HepG2 (cell line): ENCODE results near the gene TRPT1. TPM values are rescaled to one million over a fixed set of nuclear protein-coding genes. Genes with fewer than 3 reads are reported as not detected.

Source experiments
- FOXK1 ChIP-seq: sonication (generic); formaldehyde crosslinking; IDR thresholded peaks from 2 replicates; pipeline ENCODE4 v1.4.0; 2020; ENCODE audit warnings: low read depth, missing genetic modification reagents, borderline replicate concordance
- FOXM1 ChIP-seq: sonication (generic); formaldehyde crosslinking; IDR thresholded peaks from 2 replicates; pipeline ENCODE4 v1.5.0; 2020; ENCODE audit warnings: missing genetic modification reagents
- IRF2 ChIP-seq: IDR thresholded peaks from 2 replicates; pipeline ENCODE4 v1.6.1; 2018; ENCODE audit warnings: missing genetic modification reagents, missing compliant biosample characterization
- MED8 ChIP-seq: sonication (generic); formaldehyde crosslinking; IDR thresholded peaks from 2 replicates; pipeline ENCODE4 v1.8.1; 2023; ENCODE audit warnings: mild to moderate bottlenecking, missing genetic modification reagents; ENCODE audit not compliant: insufficient replicate concordance
- MTF2 ChIP-seq: sonication (generic); formaldehyde crosslinking; IDR thresholded peaks from 2 replicates; pipeline ENCODE4 v1.5.0; 2020; ENCODE audit warnings: missing genetic modification reagents, borderline replicate concordance
- MXI1 ChIP-seq: IDR thresholded peaks from 3 replicates; pipeline ENCODE4 v1.6.1; 2012; ENCODE audit warnings: low read depth, low read length, inconsistent platforms, borderline replicate concordance
- PHF21A ChIP-seq: sonication (generic); formaldehyde crosslinking; IDR thresholded peaks from 2 replicates; pipeline ENCODE4 v1.5.0; 2020; ENCODE audit warnings: mild to moderate bottlenecking, missing genetic modification reagents
- PITX1 ChIP-seq: sonication (generic); formaldehyde crosslinking; IDR thresholded peaks from 2 replicates; pipeline ENCODE4 v1.5.1; 2020; ENCODE audit warnings: mild to moderate bottlenecking, missing genetic modification reagents
- REL ChIP-seq: sonication (generic); formaldehyde crosslinking; conservative IDR thresholded peaks from 2 replicates; pipeline ENCODE4 v1.8.0; 2022; ENCODE audit warnings: mild to moderate bottlenecking, missing genetic modification reagents, moderate library complexity
- RXRA ChIP-seq: sonication (generic); formaldehyde crosslinking; IDR thresholded peaks from 2 replicates; pipeline ENCODE4 v1.5.1; 2020; ENCODE audit warnings: missing genetic modification reagents
- SMAD3 ChIP-seq: sonication (generic); formaldehyde crosslinking; IDR thresholded peaks from 2 replicates; pipeline ENCODE4 v1.4.0; 2020; ENCODE audit warnings: missing genetic modification reagents
- SRSF1 ChIP-seq: fragments of 200-400 bp; formaldehyde crosslinking; optimal IDR thresholded peaks from 2 replicates; pipeline ENCODE3; 2017; ENCODE audit warnings: mild to moderate bottlenecking, low read depth, low read length, moderate library complexity
- SSRP1 ChIP-seq: IDR thresholded peaks from 2 replicates; pipeline ENCODE4 v1.6.1; 2016; ENCODE audit warnings: control low read depth
- ZNF343 ChIP-seq: sonication (generic); formaldehyde crosslinking; IDR thresholded peaks from 2 replicates; pipeline ENCODE4 v1.4.0; 2020; ENCODE audit warnings: mild to moderate bottlenecking, missing genetic modification reagents
- ZNF501 ChIP-seq: sonication (generic); formaldehyde crosslinking; IDR thresholded peaks from 2 replicates; pipeline ENCODE4 v1.5.1; 2020; ENCODE audit warnings: mild to moderate bottlenecking, moderate library complexity, missing genetic modification reagents
- ZNF850 ChIP-seq: sonication (generic); formaldehyde crosslinking; conservative IDR thresholded peaks from 2 replicates; pipeline ENCODE4 v1.9.0; 2021; ENCODE audit warnings: mild to moderate bottlenecking, missing genetic modification reagents
- ZNF883 ChIP-seq: sonication (generic); formaldehyde crosslinking; IDR thresholded peaks from 2 replicates; pipeline ENCODE4 v1.5.1; 2020; ENCODE audit warnings: mild to moderate bottlenecking, missing genetic modification reagents; ENCODE audit errors: not compliant biosample characterization
- polyA plus RNA-seq, 8 experiments: library from polyadenylated mRNA; depleted of rRNA in 3 of 8; stranded (reverse) in 7 of 8; unstranded in 1 of 8; fragments of >200 nt; fragmentation: Illumina TruSeq in 4 of 8; extraction: Trizol in 4 of 8; gene quantifications; 2 replicates each; pipeline versions ENCODE4 v1.2.1 to v1.2.3, GENCODE V29; 2011 to 2016; ENCODE audit warnings: low read depth in 4 of 8, missing spikeins in 1 of 8, mixed read lengths in 1 of 8; ENCODE audit not compliant: insufficient read depth in 1 of 8
- total RNA-seq, 5 experiments: library from RNA; depleted of rRNA; stranded (reverse); fragments of >200 nt; fragmentation: Illumina TruSeq; extraction: Trizol; gene quantifications; 2 replicates each; pipeline ENCODE4 v1.2.3, GENCODE V29; 2016; ENCODE audit warnings: low read depth in 1 of 5
- TF ChIP-seq, protein P1 (sequence below): sonication (generic); formaldehyde crosslinking; IDR thresholded peaks from 2 replicates; pipeline ENCODE4 v1.4.0; 2020; ENCODE audit warnings: mild to moderate bottlenecking, missing genetic modification reagents
- TF ChIP-seq, protein P2 (sequence below): sonication (generic); formaldehyde crosslinking; IDR thresholded peaks from 2 replicates; pipeline ENCODE4 v1.5.1; 2020; ENCODE audit warnings: mild to moderate bottlenecking, moderate library complexity, missing genetic modification reagents
- TF ChIP-seq, protein P3 (sequence below): IDR thresholded peaks from 2 replicates; pipeline ENCODE4 v1.6.1; 2016; ENCODE audit warnings: missing genetic modification reagents, missing compliant biosample characterization

Gene TRPT1
- total and polyA plus RNA-seq, 2 of the 13 experiments (the other 11 are each of a cell fraction or from before 2014, with no cell fraction given), result 24.8 to 40.7 TPM

DNA sequence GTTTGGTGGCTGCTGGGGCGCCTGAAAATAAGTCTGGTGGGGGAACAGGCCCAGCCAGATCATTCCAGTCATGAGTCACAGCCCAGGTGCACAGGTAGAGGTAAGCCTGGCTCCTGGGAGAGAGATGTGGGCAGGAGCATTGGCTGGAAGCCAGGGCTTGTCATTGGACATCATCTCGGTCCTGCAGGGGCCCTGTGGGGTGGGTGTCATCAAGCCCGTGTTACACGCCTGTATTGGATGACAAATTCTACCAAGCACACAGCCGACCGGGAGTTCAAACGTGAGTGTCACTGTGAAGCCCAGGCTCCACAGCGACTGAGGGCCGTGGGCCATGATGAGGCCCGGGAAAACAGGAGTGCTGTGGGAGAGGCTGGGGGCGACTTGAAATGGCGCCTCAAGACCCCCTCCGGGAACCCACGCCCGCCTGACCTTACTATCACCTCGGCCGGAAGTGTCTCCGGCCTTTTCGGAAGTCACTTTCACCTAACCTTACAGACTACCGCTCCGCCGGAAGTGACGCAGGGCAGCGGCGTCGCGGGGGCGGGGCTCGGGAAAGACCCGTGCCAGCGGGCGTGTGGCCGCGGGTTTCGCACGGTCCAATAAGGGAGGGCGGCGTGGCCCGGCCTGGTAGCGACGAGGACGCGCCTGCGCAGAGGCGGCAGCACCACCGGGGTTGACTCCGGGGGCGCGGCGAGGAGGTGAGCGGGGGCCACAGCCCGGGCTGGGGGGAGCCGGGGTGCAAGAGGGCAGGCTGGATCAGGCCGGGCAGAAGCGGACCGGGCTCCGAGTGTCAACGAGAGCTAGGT lies 14.7 kb upstream of the TRPT1 start, which contains the start of gene FKBP2 (continued):
- TF ChIP-seq, protein P1, sequence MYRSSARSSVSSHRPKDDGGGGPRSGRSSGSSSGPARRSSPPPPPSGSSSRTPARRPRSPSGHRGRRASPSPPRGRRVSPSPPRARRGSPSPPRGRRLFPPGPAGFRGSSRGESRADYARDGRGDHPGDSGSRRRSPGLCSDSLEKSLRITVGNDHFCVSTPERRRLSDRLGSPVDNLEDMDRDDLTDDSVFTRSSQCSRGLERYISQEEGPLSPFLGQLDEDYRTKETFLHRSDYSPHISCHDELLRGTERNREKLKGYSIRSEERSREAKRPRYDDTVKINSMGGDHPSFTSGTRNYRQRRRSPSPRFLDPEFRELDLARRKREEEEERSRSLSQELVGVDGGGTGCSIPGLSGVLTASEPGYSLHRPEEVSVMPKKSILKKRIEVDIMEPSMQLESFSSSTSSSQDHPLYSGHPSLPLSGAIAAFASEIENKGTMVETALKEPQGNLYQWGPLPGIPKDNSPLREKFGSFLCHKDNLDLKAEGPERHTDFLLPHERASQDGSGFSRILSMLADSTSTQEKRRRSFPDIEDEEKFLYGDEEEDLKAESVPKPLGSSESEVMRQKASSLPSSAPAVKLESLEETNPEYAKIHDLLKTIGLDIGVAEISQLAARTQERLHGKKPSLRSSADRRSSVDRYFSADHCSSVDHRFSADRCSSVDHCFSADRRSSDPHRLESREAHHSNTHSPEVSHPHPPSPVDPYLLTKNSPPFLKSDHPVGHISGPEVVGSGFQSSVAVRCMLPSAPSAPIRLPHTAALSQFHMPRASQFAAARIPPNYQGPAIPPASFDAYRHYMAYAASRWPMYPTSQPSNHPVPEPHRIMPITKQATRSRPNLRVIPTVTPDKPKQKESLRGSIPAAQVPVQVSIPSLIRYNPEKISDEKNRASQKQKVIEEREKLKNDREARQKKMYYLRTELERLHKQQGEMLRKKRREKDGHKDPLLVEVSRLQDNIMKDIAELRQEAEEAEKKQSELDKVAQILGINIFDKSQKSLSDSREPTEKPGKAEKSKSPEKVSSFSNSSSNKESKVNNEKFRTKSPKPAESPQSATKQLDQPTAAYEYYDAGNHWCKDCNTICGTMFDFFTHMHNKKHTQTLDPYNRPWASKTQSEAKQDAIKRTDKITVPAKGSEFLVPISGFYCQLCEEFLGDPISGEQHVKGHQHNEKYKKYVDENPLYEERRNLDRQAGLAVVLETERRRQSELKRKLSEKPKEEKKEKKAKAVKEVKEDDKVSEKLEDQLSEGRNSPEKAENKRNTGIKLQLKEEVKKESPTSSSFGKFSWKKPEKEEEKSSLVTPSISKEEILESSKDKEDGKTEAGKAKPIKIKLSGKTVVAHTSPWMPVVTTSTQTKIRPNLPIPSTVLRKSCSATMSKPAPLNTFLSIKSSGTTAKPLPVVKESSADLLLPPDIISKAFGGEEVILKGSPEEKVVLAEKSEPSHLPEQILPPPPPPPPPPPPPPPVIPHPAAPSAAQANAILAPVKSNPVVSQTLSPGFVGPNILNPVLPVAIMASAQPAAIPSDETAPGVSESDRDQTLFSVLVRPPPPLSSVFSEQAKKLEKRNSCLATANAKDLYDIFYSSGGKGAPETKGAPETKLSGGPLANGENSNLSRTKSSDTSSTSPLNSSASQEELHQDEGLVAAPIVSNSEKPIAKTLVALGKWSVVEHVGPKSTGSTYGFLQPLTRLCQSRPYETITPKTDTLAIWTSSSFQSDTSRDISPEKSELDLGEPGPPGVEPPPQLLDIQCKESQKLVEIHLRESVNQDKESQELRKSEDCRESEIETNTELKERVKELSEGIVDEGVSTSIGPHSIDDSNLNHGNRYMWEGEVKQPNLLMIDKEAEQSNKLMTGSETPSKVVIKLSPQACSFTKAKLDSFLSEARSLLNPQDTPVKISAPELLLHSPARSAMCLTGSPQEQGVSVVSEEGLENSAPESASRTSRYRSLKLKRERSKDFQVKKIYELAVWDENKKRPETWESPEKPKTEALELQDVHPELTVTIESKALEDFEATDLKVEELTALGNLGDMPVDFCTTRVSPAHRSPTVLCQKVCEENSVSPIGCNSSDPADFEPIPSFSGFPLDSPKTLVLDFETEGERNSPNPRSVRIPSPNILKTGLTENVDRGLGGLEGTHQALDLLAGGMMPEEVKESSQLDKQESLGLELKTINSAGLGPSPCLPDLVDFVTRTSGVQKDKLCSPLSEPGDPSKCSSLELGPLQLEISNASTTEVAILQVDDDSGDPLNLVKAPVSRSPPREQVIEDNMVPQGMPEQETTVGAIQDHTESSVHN (CRISPR knock-in tag), result peak; percentile 28; the same call in 1 of the 2 replicates
- peak; percentile 13; the same call in 1 of the 2 replicates for TF ChIP-seq PITX1 (CRISPR knock-in tag)
- TF ChIP-seq MTF2 (CRISPR knock-in tag), result no peak
- TF ChIP-seq REL, result no peak
- peak; percentile 51 for TF ChIP-seq SRSF1
- peak; percentile 48 for TF ChIP-seq MED8
- TF ChIP-seq MXI1, result peak; percentile 80; the same call in 2 of the 3 replicates
- peak; percentile 58; the same call in 1 of the 2 replicates for TF ChIP-seq FOXK1 (CRISPR knock-in tag)
- TF ChIP-seq FOXM1 (CRISPR knock-in tag), result peak; percentile 95
- peak; percentile 54 for TF ChIP-seq PHF21A (CRISPR knock-in tag)
- peak; percentile 25 for TF ChIP-seq ZNF883 (CRISPR knock-in tag)
- TF ChIP-seq, protein P2, sequence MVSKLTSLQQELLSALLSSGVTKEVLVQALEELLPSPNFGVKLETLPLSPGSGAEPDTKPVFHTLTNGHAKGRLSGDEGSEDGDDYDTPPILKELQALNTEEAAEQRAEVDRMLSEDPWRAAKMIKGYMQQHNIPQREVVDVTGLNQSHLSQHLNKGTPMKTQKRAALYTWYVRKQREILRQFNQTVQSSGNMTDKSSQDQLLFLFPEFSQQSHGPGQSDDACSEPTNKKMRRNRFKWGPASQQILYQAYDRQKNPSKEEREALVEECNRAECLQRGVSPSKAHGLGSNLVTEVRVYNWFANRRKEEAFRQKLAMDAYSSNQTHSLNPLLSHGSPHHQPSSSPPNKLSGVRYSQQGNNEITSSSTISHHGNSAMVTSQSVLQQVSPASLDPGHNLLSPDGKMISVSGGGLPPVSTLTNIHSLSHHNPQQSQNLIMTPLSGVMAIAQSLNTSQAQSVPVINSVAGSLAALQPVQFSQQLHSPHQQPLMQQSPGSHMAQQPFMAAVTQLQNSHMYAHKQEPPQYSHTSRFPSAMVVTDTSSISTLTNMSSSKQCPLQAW (CRISPR knock-in tag), result peak; percentile 93
- peak; percentile 76 for TF ChIP-seq ZNF501 (CRISPR knock-in tag)
- TF ChIP-seq RXRA (CRISPR knock-in tag), result peak; percentile 81
- TF ChIP-seq, protein P3, sequence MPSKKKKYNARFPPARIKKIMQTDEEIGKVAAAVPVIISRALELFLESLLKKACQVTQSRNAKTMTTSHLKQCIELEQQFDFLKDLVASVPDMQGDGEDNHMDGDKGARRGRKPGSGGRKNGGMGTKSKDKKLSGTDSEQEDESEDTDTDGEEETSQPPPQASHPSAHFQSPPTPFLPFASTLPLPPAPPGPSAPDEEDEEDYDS (CRISPR knock-in tag), result peak; percentile 78; the same call in 1 of the 2 replicates
- TF ChIP-seq ZNF343 (CRISPR knock-in tag), result 0 out of 2 replicates have a peak, but pooled peaks have one; percentile 35
- TF ChIP-seq SMAD3 (CRISPR knock-in tag), result peak; percentile 35; the same call in 1 of the 2 replicates
- TF ChIP-seq IRF2 (CRISPR knock-in tag), result peak; percentile 56; the same call in 1 of the 2 replicates
- TF ChIP-seq ZNF850 (CRISPR knock-in tag), result 0 out of 2 replicates have a peak, but pooled peaks have one; percentile 43
- TF ChIP-seq SSRP1, result peak; percentile 89
